Caco-2 (cell line): ENCODE results near the gene IREB2. TPM values are rescaled to one million over a fixed set of nuclear protein-coding genes. Genes with fewer than 3 reads are reported as not detected.

Experiments
- BruUV-seq: library from RNA; stranded (reverse); fragments of 400-500 nt; replicated peaks from 2 replicates; lab custom pipeline; 2021; lab: Mats Ljungman, UMichigan
- CTCF ChIA-PET: fragments of 300-600 bp; sonication (Branson Sonifier 250); formaldehyde crosslinking; loops from one replicate; lab custom pipeline; 2022; ENCODE audit warnings: antibody characterized with exemption; lab: Charles Lee
- POLR2A ChIA-PET: fragments of 300-600 bp; sonication (Branson Sonifier 250); formaldehyde crosslinking; loops from one replicate; lab custom pipeline; 2022; ENCODE audit warnings: antibody characterized with exemption; lab: Charles Lee
- DNase-seq, 2 experiments: peaks; one replicate each; pipeline versions ENCODE4 v3.0.0 to v3.0.0-alpha.2; 2020 to 2022
- H3K27me3 ChIP-seq: replicated peaks from 2 replicates; pipeline ENCODE4 v1.6.0; 2011; ENCODE audit warnings: low read length; ENCODE audit not compliant: control insufficient read depth, insufficient read depth
- H3K36me3 ChIP-seq: 2 replicates; pipeline ENCODE4 v1.5.1; 2011; ENCODE audit warnings: low read length; ENCODE audit not compliant: control insufficient read depth, insufficient read depth
- H3K4me1 ChIP-seq: fragments of 250-450 bp; sonication (Bioruptor Pico); 2 replicates; pipeline ENCODE4 v1.5.1; 2020; ENCODE audit warnings: mild to moderate bottlenecking
- H3K4me3 ChIP-seq: 2 replicates; pipeline ENCODE4 v1.5.1; 2011; ENCODE audit warnings: low read depth, mild to moderate bottlenecking, control low read depth, low read length
- H3K9me3 ChIP-seq: fragments of 250-450 bp; sonication (Bioruptor Pico); 2 replicates; pipeline ENCODE4 v1.5.1; 2020; ENCODE audit warnings: mild to moderate bottlenecking, moderate library complexity
- H3K27ac Mint-ChIP-seq: one replicate; pipeline ENCODE4 v1.8.0; 2022; ENCODE audit warnings: mixed read lengths; ENCODE audit not compliant: unreplicated experiment
- H3K27me3 Mint-ChIP-seq: one replicate; pipeline ENCODE4 v1.8.0; 2022; ENCODE audit warnings: mixed read lengths; ENCODE audit not compliant: insufficient read depth, unreplicated experiment
- H3K36me3 Mint-ChIP-seq: one replicate; pipeline ENCODE4 v1.8.0; 2022; ENCODE audit warnings: mild to moderate bottlenecking, mixed read lengths; ENCODE audit not compliant: insufficient read depth, unreplicated experiment
- H3K4me1 Mint-ChIP-seq: one replicate; pipeline ENCODE4 v1.8.0; 2022; ENCODE audit warnings: low read depth, mixed read lengths; ENCODE audit not compliant: unreplicated experiment
- H3K4me3 Mint-ChIP-seq: one replicate; pipeline ENCODE4 v1.8.0; 2022; ENCODE audit warnings: mild to moderate bottlenecking, moderate library complexity, mixed read lengths; ENCODE audit not compliant: unreplicated experiment
- H3K9me3 Mint-ChIP-seq: one replicate; pipeline ENCODE4 v1.8.0; 2022; ENCODE audit warnings: mixed read lengths; ENCODE audit not compliant: unreplicated experiment
- CTCF ChIP-seq, 2 experiments: fragments of 200-600 bp in 1 of 2; IDR thresholded peaks; 1 replicate in 1 of 2; 2 replicates in 1 of 2; pipeline versions ENCODE4 v1.5.1 to v1.8.0; 2011 to 2022; ENCODE audit warnings: antibody characterized with exemption in 1 of 2, control low read depth in 1 of 2, inconsistent platforms in 1 of 2, low read depth in 1 of 2, low read length in 1 of 2, mild to moderate bottlenecking in 1 of 2, moderate library complexity in 1 of 2; ENCODE audit not compliant: insufficient read depth in 1 of 2, severe bottlenecking in 1 of 2, unreplicated experiment in 1 of 2
- intact Hi-C: fragments of 100-400 bp; cut with micrococcal nuclease; formaldehyde crosslinking; loops from one replicate; pipeline ENCODE4 v1.10.0; 2022; ENCODE audit not compliant: unreplicated experiment
- total RNA-seq: library from RNA; stranded (reverse); gene quantifications from 2 replicates; pipeline ENCODE4 v1.2.3, GENCODE V29; 2022

The IREB2 gene
- total RNA-seq, 1 experiment from 2014 or later: 77.6 TPM

- H3K27ac Mint-ChIP-seq: no peak overlapping the region
- BruUV-seq: no TSS peak
- Histone ChIP-seq H3K9me3 (no peaks in the 10 kb centered on the region), H3K4me1 (no peaks in the 10 kb centered on the region), H3K36me3 (peaks cover 4% of the 10 kb centered on the region), H3K27me3 (no peaks in the 10 kb centered on the region), H3K4me3 (no peak overlapping the region)
- intact Hi-C loops: no loop called here
- no peaks in the 10 kb centered on the region for H3K27me3 Mint-ChIP-seq
- TF ChIP-seq CTCF (IDR thresholded peaks at IDR 0.05; ENCODE audit: insufficient read depth in 1 of 2, low read depth in 1 of 2, low read length in 1 of 2, severe bottlenecking in 1 of 2, unreplicated experiment in 1 of 2): no peak
- POLR2A ChIA-PET: no interaction called here
- H3K4me1 Mint-ChIP-seq: no peaks in the 10 kb centered on the region
- H3K36me3 Mint-ChIP-seq: peaks cover 69% of the 10 kb centered on the region
- no peak overlapping the region for H3K4me3 Mint-ChIP-seq
- no peak for DNase-seq
- no peaks in the 10 kb centered on the region for H3K9me3 Mint-ChIP-seq
- CTCF ChIA-PET: no interaction called here
These were observed 31.0 kb downstream of the IREB2 start for GRCh38 chr15:78469031-78469430.

GRCh38 chr15:78477295-78477694, 39.3 kb downstream of the IREB2 start:
- Mint-ChIP-seq H3K4me1 (no peaks in the 10 kb centered on the region), H3K27me3 (no peaks in the 10 kb centered on the region), H3K9me3 (no peaks in the 10 kb centered on the region), H3K4me3 (no peak overlapping the region), H3K27ac (no peak overlapping the region), H3K36me3 (peaks cover 52% of the 10 kb centered on the region)
- Histone ChIP-seq H3K36me3 (no peaks in the 10 kb centered on the region; the same call in 1 of the 2 replicates), H3K4me3 (no peak overlapping the region), H3K4me1 (no peaks in the 10 kb centered on the region), H3K27me3 (no peaks in the 10 kb centered on the region), H3K9me3 (no peaks in the 10 kb centered on the region)
- POLR2A ChIA-PET: no interaction called here
- DNase-seq: no peak
- intact Hi-C loops: no loop called here
- no peak for TF ChIP-seq CTCF (IDR thresholded peaks at IDR 0.05; ENCODE audit: insufficient read depth in 1 of 2, low read depth in 1 of 2, low read length in 1 of 2, severe bottlenecking in 1 of 2, unreplicated experiment in 1 of 2)
- no TSS peak for BruUV-seq
- CTCF ChIA-PET: no interaction called here

- no peaks in the 10 kb centered on the region for H3K4me1 ChIP-seq
- H3K36me3 ChIP-seq: no peaks in the 10 kb centered on the region; the same call in 1 of the 2 replicates
- no peak for DNase-seq
- TF ChIP-seq CTCF (IDR thresholded peaks at IDR 0.05; ENCODE audit: insufficient read depth in 1 of 2, low read depth in 1 of 2, low read length in 1 of 2, severe bottlenecking in 1 of 2, unreplicated experiment in 1 of 2): no peak
- intact Hi-C loops: no loop called here
- no peaks in the 10 kb centered on the region for H3K27me3 ChIP-seq
- H3K9me3 ChIP-seq: no peaks in the 10 kb centered on the region
- Mint-ChIP-seq H3K27ac (no peak overlapping the region), H3K9me3 (no peaks in the 10 kb centered on the region), H3K4me1 (no peaks in the 10 kb centered on the region), H3K4me3 (no peak overlapping the region), H3K36me3 (peaks cover 56% of the 10 kb centered on the region), H3K27me3 (no peaks in the 10 kb centered on the region)
- POLR2A ChIA-PET: no interaction called here
- BruUV-seq: no TSS peak
- CTCF ChIA-PET: no interaction called here
- H3K4me3 ChIP-seq: no peak overlapping the region
These were observed 41.6 kb downstream of the IREB2 start for GRCh38 chr15:78479650-78480049.
